HUES64 (cell line): ENCODE results near the gene DNASE1L2.
"Not testable (repeated sequence)": the region's sequence is repeated elsewhere in the genome, so short reads cannot be mapped to it uniquely, and the experiment has no call there.

Experiments used
- H3K27ac ChIP-seq: 2 replicates; pipeline ENCODE4 v1.7.0; 2013; ENCODE audit warnings: low read depth, low read length, inconsistent platforms
- H3K27me3 ChIP-seq: 2 replicates; pipeline ENCODE4 v1.6.1; 2013; ENCODE audit warnings: mild to moderate bottlenecking, low read length; ENCODE audit not compliant: insufficient read depth
- H3K36me3 ChIP-seq: 2 replicates; pipeline ENCODE4 v1.6.1; 2013; ENCODE audit warnings: mild to moderate bottlenecking, low read length; ENCODE audit not compliant: insufficient read depth
- H3K4me1 ChIP-seq: 2 replicates; pipeline ENCODE4 v1.6.1; 2013; ENCODE audit warnings: mild to moderate bottlenecking, low read length, moderate library complexity; ENCODE audit not compliant: insufficient read depth
- H3K4me3 ChIP-seq: 2 replicates; pipeline ENCODE4 v1.5.1; 2013; ENCODE audit warnings: mild to moderate bottlenecking, low read length, moderate library complexity
- H3K9ac ChIP-seq: 2 replicates; pipeline ENCODE4 v1.6.1; 2013; ENCODE audit warnings: mild to moderate bottlenecking, low read depth, low read length
- H3K9me3 ChIP-seq: 2 replicates; pipeline ENCODE4 v1.6.1; 2013; ENCODE audit warnings: low read depth, low read length; ENCODE audit not compliant: insufficient read depth
- WGBS: fragments of 150-250, 120-280 bp; methylation state at CpG from one replicate; pipeline ENCODE4 v1.1.7; 2013; ENCODE audit warnings: missing lambda C conversion rate; 5-methylcytosine and 5-hydroxymethylcytosine counted together

The DNASE1L2 gene

DNA sequence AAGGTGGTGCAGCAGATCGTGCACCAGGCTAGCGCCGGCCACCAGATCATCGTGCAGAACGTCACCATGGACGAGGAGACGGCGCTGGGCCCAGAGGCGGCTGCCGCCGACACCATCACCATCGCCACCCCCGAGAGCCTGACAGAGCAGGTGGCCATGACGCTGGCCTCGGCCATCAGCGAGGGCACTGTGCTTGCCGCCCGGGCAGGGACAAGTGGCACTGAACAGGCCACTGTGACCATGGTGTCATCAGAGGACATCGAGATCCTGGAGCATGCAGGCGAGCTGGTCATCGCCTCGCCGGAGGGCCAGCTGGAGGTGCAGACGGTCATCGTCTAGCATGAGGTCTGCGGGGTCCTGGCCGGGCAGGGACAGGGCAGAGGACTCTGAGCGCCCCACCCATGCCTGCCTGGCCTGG is 1.0 kb upstream of the DNASE1L2 start:
- Histone ChIP-seq H3K27ac (no peak overlapping the region), H3K36me3 (peaks cover 40% of the 10 kb centered on the region), H3K4me3 (no peak overlapping the region), H3K9me3 (no peaks in the 10 kb centered on the region), H3K9ac (no peak overlapping the region), H3K27me3 (peaks cover 29% of the 10 kb centered on the region), H3K4me1 (no peaks in the 10 kb centered on the region; the same call in 1 of the 2 replicates)
- WGBS, result 93% methylated on average over 28 of the region's 28 CpGs

GRCh38 chr16:2235695-2236336 is 428 bp upstream of the DNASE1L2 start:
- WGBS, result 80% methylated on average over 19 of the region's 19 CpGs
- H3K27me3 ChIP-seq, result peaks cover 29% of the 10 kb centered on the region
- H3K4me1 ChIP-seq, result no peaks in the 10 kb centered on the region; the same call in 1 of the 2 replicates
- H3K9ac ChIP-seq, result no peak overlapping the region
- no peak overlapping the region for H3K27ac ChIP-seq
- no peak overlapping the region for H3K4me3 ChIP-seq
- peaks cover 40% of the 10 kb centered on the region for H3K36me3 ChIP-seq
- no peaks in the 10 kb centered on the region for H3K9me3 ChIP-seq

DNA sequence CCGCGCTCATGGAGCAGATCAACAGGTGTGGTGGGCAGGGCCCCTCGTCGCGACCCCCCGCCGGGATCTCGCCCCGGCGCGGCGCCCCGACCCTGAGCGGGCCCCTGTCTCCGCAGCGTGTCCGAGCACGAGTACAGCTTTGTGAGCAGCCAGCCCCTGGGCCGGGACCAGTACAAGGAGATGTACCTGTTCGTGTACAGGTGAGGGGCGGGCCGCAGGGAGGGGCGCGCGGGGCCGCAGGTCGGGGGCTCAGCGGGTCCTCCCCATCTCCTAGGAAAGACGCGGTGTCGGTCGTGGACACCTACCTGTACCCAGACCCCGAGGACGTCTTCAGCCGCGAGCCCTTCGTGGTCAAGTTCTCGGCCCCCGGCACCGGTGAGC is 848 bp downstream of the DNASE1L2 start:
- H3K27ac ChIP-seq, result no peak overlapping the region
- no peaks in the 10 kb centered on the region; the same call in 1 of the 2 replicates for H3K4me1 ChIP-seq
- no peaks in the 10 kb centered on the region for H3K9me3 ChIP-seq
- H3K9ac ChIP-seq, result no peak overlapping the region; the same call in 1 of the 2 replicates
- 5% methylated on average over 40 of the region's 40 CpGs for WGBS
- H3K4me3 ChIP-seq, result peak overlapping the region; percentile 46
- peaks cover 30% of the 10 kb centered on the region for H3K36me3 ChIP-seq
- H3K27me3 ChIP-seq, result peaks cover 29% of the 10 kb centered on the region

DNA sequence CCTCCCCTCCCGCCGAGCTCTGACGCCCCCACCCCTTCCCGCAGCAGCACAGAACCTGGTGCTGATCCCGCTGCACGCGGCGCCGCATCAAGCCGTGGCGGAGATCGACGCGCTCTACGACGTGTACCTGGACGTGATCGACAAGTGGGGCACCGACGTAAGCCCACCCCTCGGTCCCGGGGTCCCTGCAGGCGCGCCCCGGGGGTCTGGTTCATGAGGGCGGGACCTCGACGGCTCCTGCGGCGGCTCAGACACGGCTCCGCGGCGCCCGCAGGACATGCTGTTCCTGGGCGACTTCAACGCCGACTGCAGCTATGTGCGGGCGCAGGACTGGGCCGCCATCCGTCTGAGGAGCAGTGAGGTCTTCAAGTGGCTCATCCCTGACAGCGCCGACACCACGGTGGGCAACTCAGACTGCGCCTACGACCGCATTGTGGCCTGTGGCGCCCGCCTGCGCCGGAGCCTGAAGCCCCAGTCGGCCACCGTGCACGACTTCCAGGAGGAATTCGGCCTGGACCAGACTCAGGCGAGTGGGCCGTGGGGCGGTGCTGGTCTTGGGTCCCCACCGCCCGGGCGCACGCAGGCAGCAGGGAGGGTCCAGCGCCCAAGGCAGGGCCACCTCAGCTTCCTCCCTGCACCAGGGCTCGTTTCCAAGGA is 1.4 kb downstream of the DNASE1L2 start:
- H3K27me3 ChIP-seq, result peaks cover 29% of the 10 kb centered on the region
- H3K36me3 ChIP-seq, result peaks cover 30% of the 10 kb centered on the region
- no peaks in the 10 kb centered on the region; the same call in 1 of the 2 replicates for H3K4me1 ChIP-seq
- H3K4me3 ChIP-seq, result peak overlapping the region; percentile 46
- H3K27ac ChIP-seq, result no peak overlapping the region
- 8% methylated on average over 65 of the region's 65 CpGs for WGBS
- H3K9ac ChIP-seq, result peak overlapping the region; percentile 26; the same call in 1 of the 2 replicates
- no peaks in the 10 kb centered on the region for H3K9me3 ChIP-seq

- no peak overlapping the region for H3K9ac ChIP-seq
- H3K36me3 ChIP-seq, result peaks cover 30% of the 10 kb centered on the region
- H3K4me1 ChIP-seq, result no peaks in the 10 kb centered on the region; the same call in 1 of the 2 replicates
- WGBS, result 54% methylated on average over 18 of the region's 18 CpGs
- H3K27me3 ChIP-seq, result peaks cover 29% of the 10 kb centered on the region
- no peak overlapping the region for H3K4me3 ChIP-seq
- H3K27ac ChIP-seq, result no peak overlapping the region; the same call in 1 of the 2 replicates
- no peaks in the 10 kb centered on the region for H3K9me3 ChIP-seq
Observed at GRCh38 chr16:2238150-2238837, 2.0 kb downstream of the DNASE1L2 start.

- H3K27ac ChIP-seq, result peak overlapping the region; percentile 51; the same call in 1 of the 2 replicates
- no peaks in the 10 kb centered on the region for H3K9me3 ChIP-seq
- no peaks in the 10 kb centered on the region; the same call in 1 of the 2 replicates for H3K4me1 ChIP-seq
- no peak overlapping the region for H3K4me3 ChIP-seq
- 55% methylated on average over 15 of the region's 15 CpGs for WGBS
- no peak overlapping the region for H3K9ac ChIP-seq
- peaks cover 29% of the 10 kb centered on the region for H3K27me3 ChIP-seq
- H3K36me3 ChIP-seq, result peaks cover 31% of the 10 kb centered on the region
Observed at GRCh38 chr16:2238838-2239675, 2.8 kb downstream of the DNASE1L2 start.

GRCh38 chr16:2240331-2240730 is 4.1 kb downstream of the DNASE1L2 start:
- peaks cover 32% of the 10 kb centered on the region for H3K36me3 ChIP-seq
- WGBS, result 91% methylated on average over 8 of the region's 9 CpGs
- H3K9ac ChIP-seq, result not testable (repeated sequence)

GRCh38 chr16:2242598-2242997 is 6.4 kb downstream of the DNASE1L2 start:
- Histone ChIP-seq H3K9me3 (no peaks in the 10 kb centered on the region), H3K4me3 (no peak overlapping the region), H3K36me3 (peaks cover 48% of the 10 kb centered on the region), H3K4me1 (no peaks in the 10 kb centered on the region), H3K9ac (no peak overlapping the region), H3K27ac (no peak overlapping the region), H3K27me3 (peaks cover 9% of the 10 kb centered on the region)
- 95% methylated on average over 11 of the region's 11 CpGs for WGBS

More at GRCh38 chr16:2240331-2240730, 4.1 kb downstream of the DNASE1L2 start:
- H3K27me3 ChIP-seq, result peaks cover 29% of the 10 kb centered on the region
- not testable (repeated sequence) for H3K4me1 ChIP-seq, H3K4me3 ChIP-seq, H3K27ac ChIP-seq, H3K9me3 ChIP-seq

- Histone ChIP-seq H3K4me3 (no peak overlapping the region), H3K27ac (no peak overlapping the region), H3K4me1 (no peaks in the 10 kb centered on the region), H3K36me3 (peaks cover 48% of the 10 kb centered on the region), H3K9me3 (no peaks in the 10 kb centered on the region), H3K9ac (no peak overlapping the region), H3K27me3 (peaks cover 5% of the 10 kb centered on the region)
- 94% methylated on average over 19 of the region's 19 CpGs for WGBS
Observed at GRCh38 chr16:2243031-2243528, 6.8 kb downstream of the DNASE1L2 start.

DNA sequence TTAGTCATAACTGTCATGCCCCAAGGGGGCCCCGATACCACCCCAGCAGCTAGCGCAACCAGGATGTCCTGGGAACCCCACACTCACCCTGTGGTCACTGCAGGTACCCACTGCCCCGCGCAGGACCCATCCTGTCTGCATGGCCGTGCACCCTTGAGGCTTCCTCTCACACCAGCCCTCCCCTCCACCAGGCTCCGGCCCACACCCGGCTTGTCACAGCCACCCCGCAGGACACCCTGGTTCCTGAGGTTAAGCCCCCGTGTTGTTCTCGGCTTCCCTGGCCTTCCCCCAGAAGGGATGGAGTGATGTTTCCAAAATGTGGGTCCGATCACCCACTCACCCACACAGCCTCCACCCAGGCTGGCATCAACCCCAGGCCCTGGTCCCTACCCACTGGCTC is 7.5 kb downstream of the DNASE1L2 start:
- H3K9ac ChIP-seq, result no peak overlapping the region
- H3K36me3 ChIP-seq, result peaks cover 53% of the 10 kb centered on the region
- 96% methylated on average over 11 of the region's 11 CpGs for WGBS
- no peak overlapping the region for H3K27ac ChIP-seq
- H3K27me3 ChIP-seq, result no peaks in the 10 kb centered on the region
- no peaks in the 10 kb centered on the region for H3K4me1 ChIP-seq
- no peaks in the 10 kb centered on the region for H3K9me3 ChIP-seq
- H3K4me3 ChIP-seq, result no peak overlapping the region
